ENCODE results near the gene METTL2B.

DNA sequence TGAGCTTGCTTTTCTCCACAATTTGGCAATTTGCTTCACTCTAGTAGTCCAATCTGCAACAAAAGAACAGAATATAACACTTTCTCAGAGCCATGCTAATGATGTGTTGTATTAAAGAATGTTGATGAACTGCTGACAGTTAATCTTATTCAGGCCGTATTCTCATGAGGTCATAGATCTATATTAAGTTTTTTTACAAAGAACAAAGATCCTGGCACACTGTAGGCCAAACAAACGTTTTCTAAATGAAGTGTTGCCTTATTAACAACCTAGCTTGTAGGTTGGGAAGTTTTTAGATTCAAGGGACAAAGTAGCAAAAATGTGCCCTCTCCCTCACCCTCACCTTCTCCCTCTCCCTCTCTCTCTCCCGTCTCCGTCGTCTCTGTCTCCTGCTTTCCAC lies 14.1 kb upstream of the METTL2B start:
- TF ChIP-seq EZH2phosphoT487 (conservative IDR thresholded peaks at IDR 0.05; ENCODE audit: low read length) = no peak
- TF ChIP-seq, protein P1, sequence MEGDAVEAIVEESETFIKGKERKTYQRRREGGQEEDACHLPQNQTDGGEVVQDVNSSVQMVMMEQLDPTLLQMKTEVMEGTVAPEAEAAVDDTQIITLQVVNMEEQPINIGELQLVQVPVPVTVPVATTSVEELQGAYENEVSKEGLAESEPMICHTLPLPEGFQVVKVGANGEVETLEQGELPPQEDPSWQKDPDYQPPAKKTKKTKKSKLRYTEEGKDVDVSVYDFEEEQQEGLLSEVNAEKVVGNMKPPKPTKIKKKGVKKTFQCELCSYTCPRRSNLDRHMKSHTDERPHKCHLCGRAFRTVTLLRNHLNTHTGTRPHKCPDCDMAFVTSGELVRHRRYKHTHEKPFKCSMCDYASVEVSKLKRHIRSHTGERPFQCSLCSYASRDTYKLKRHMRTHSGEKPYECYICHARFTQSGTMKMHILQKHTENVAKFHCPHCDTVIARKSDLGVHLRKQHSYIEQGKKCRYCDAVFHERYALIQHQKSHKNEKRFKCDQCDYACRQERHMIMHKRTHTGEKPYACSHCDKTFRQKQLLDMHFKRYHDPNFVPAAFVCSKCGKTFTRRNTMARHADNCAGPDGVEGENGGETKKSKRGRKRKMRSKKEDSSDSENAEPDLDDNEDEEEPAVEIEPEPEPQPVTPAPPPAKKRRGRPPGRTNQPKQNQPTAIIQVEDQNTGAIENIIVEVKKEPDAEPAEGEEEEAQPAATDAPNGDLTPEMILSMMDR (IDR thresholded peaks at IDR 0.05; ENCODE audit: insufficient read depth, low read length, poor library complexity, severe bottlenecking) = no peak
